ENCODE measurements around the gene LIN37.

DNA sequence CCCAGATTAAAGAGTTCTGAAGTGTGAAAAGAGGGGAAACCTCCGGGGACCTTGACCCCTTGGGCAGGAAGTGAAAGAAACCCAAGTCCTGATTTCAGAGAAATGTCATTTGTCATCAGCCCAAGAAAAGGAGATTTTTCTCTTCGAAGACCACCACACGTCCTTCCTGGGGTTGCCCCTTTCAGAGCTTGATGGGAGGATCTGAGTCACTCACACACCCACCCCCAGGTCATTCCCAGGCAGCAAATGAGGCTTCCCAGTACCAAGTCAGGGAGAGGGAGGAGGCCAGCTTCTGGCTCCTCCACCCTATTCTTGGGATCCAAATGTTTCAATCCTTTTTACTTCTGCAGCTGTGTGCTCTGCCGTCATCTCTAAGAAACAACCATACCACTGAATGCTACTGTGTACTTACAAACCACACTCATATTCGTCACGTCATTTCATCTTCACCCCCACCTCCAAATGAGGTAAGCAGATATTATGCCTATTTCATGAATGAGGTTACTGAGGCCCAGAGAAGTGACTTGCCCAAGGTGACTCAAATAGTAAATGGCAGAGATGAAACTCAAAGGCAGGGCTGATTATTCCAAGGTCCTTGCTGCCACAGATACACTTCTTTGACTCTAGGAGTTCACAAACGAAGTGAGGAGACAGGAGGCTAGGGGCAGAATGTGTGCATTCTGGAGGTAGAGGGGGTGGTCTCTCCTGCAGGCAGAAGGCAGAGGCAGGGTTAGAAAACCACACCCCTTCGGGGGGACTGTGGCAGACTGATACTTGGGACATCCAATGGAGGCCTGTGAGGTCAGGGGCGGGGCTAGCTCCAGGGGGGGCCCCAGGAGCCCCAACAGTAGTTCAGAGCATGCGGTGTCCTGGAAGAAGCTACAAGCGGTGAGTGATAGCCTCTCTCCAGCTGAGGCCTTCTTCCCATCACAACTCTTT, 35.5 kb upstream of the LIN37 start:
- TF ChIP-seq, protein P1, sequence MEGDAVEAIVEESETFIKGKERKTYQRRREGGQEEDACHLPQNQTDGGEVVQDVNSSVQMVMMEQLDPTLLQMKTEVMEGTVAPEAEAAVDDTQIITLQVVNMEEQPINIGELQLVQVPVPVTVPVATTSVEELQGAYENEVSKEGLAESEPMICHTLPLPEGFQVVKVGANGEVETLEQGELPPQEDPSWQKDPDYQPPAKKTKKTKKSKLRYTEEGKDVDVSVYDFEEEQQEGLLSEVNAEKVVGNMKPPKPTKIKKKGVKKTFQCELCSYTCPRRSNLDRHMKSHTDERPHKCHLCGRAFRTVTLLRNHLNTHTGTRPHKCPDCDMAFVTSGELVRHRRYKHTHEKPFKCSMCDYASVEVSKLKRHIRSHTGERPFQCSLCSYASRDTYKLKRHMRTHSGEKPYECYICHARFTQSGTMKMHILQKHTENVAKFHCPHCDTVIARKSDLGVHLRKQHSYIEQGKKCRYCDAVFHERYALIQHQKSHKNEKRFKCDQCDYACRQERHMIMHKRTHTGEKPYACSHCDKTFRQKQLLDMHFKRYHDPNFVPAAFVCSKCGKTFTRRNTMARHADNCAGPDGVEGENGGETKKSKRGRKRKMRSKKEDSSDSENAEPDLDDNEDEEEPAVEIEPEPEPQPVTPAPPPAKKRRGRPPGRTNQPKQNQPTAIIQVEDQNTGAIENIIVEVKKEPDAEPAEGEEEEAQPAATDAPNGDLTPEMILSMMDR (IDR thresholded peaks at IDR 0.05) = no peak
- no peak for TF ChIP-seq POLR2A (IDR thresholded peaks at IDR 0.05)
